Stimulated activated memory B cell treated with anti-CD40 and anti-IgM and Interleukin-4, amounts not matched to agents 10 μg/mL and 1 μg/mL and 100 μg/mL, for 72 hours (primary cell): ENCODE data around the gene PLEKHA8.
"Not testable (repeated sequence)": the region's sequence is repeated elsewhere in the genome, so short reads cannot be mapped to it uniquely, and the experiment has no call there.

Experiments used
- ATAC-seq: fragments of 150-1000 bp; cut with Tn5 transposase; 2 replicates; pipeline ENCODE4 v1.10.0; 2021
- H3K27ac Mint-ChIP-seq: one replicate; pipeline ENCODE4 v1.8.0; 2022; ENCODE audit warnings: mild to moderate bottlenecking, mixed read lengths
- H3K27me3 Mint-ChIP-seq: one replicate; pipeline ENCODE4 v1.8.0; 2022; ENCODE audit warnings: mixed read lengths
- H3K36me3 Mint-ChIP-seq: one replicate; pipeline ENCODE4 v1.8.0; 2022; ENCODE audit warnings: mixed read lengths
- H3K4me1 Mint-ChIP-seq: one replicate; pipeline ENCODE4 v1.8.0; 2022; ENCODE audit warnings: mixed read lengths
- H3K4me3 Mint-ChIP-seq: one replicate; pipeline ENCODE4 v1.8.0; 2022; ENCODE audit warnings: mild to moderate bottlenecking, moderate library complexity, mixed read lengths
- H3K9me3 Mint-ChIP-seq: one replicate; pipeline ENCODE4 v1.8.0; 2022; ENCODE audit warnings: mixed read lengths

Gene PLEKHA8

DNA sequence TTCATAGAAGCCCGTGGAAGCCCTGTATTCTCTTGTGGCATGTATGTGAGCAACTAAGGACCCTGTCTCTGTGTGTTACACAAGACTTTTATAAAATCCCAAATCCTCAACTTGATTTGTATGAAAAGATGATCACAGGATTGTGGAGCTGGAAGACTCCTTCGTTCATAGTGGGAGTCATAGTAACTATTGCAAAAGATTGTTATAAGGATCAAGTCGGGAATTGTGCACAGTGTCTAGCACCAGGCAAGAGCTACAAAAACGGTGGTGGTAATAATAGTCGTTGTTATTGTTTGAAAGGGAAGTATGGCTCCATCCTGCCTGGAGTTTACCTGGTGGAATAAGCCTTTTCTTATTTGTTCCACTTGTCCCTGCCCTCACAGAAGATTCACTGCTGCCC is 63.8 kb downstream of the PLEKHA8 start:
- Mint-ChIP-seq H3K4me1 (peaks cover 9% of the 10 kb centered on the region), H3K27ac (no peak overlapping the region), H3K36me3 (peaks cover 10% of the 10 kb centered on the region), H3K4me3 (no peak overlapping the region), H3K9me3 (no peaks in the 10 kb centered on the region), H3K27me3 (no peaks in the 10 kb centered on the region)
- no peak for ATAC-seq

GRCh38 chr7:30093420-30093952 is 65.3 kb downstream of the PLEKHA8 start:
- H3K27ac Mint-ChIP-seq, result no peak overlapping the region
- H3K4me1 Mint-ChIP-seq, result no peaks in the 10 kb centered on the region
- H3K36me3 Mint-ChIP-seq, result peaks cover 9% of the 10 kb centered on the region
- no peak overlapping the region for H3K4me3 Mint-ChIP-seq
- H3K27me3 Mint-ChIP-seq, result no peaks in the 10 kb centered on the region
- H3K9me3 Mint-ChIP-seq, result no peaks in the 10 kb centered on the region
- no peak for ATAC-seq

DNA sequence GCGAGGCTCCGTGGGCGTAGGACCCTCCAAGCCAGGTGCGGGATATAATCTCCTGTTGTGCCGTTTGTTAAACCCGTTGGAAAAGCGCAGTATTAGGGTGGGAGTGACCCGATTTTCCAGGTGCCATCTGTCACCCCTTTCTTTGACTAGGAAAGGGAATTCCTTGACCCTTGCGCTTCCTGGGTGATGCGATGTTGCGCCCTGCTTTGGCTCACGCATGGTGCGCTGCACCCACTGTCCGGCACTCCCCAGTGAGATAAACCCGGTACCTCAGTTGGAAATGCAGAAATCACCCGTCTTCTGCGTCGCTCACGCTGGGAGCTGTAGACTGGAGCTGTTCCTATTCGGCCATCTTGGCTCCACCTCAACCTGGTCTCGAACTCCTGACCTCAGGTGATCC is 70.4 kb downstream of the PLEKHA8 start:
- H3K27ac Mint-ChIP-seq, H3K9me3 Mint-ChIP-seq, ATAC-seq, H3K36me3 Mint-ChIP-seq, H3K4me1 Mint-ChIP-seq, H3K27me3 Mint-ChIP-seq, H3K4me3 Mint-ChIP-seq: not testable (repeated sequence)

GRCh38 chr7:30102281-30102680 is 74.1 kb downstream of the PLEKHA8 start:
- no peaks in the 10 kb centered on the region for H3K9me3 Mint-ChIP-seq
- ATAC-seq, result no peak
- H3K36me3 Mint-ChIP-seq, result peaks cover 4% of the 10 kb centered on the region
- no peaks in the 10 kb centered on the region for H3K4me1 Mint-ChIP-seq
- no peak overlapping the region for H3K27ac Mint-ChIP-seq
- no peaks in the 10 kb centered on the region for H3K27me3 Mint-ChIP-seq
- H3K4me3 Mint-ChIP-seq, result no peak overlapping the region

GRCh38 chr7:30104157-30104556 is 75.9 kb downstream of the PLEKHA8 start:
- H3K27me3 Mint-ChIP-seq, result no peaks in the 10 kb centered on the region
- no peak overlapping the region for H3K4me3 Mint-ChIP-seq
- H3K4me1 Mint-ChIP-seq, result no peaks in the 10 kb centered on the region
- H3K27ac Mint-ChIP-seq, result no peak overlapping the region
- H3K9me3 Mint-ChIP-seq, result no peaks in the 10 kb centered on the region
- no peak for ATAC-seq
- peaks cover 5% of the 10 kb centered on the region for H3K36me3 Mint-ChIP-seq

DNA sequence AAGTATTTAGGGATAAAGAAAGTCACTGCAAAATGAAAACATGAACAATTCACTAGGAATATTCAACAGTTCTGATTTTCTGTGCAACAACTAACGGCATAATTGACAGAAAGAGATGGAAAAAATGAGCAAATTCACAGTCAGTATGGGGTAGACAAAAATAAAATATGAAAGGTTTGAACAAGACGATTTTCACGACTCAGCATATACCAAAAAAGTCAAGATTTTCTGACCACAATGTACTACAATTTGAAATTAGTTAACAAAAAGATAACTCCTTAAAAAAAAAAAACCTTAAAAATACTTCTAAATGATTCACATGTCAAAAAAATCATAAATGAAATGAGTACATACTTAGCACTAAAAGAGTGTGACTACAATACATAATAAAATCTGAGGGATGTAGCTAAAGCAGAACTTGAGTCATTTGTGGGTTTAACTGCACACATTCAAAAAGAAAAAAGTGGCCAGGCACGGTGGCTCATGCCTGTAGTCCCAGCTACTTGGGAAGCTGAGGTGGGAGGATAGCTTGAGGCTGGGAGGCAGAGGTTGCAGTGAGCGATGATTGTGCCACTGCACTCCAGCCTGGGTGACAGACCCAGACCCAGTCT is 84.0 kb downstream of the PLEKHA8 start:
- Mint-ChIP-seq H3K36me3 (peaks cover 23% of the 10 kb centered on the region), H3K4me1 (peaks cover 10% of the 10 kb centered on the region)
- ATAC-seq, result no peak

GRCh38 chr7:30113144-30113543 is 84.9 kb downstream of the PLEKHA8 start:
- Mint-ChIP-seq H3K27me3 (no peaks in the 10 kb centered on the region), H3K36me3 (peaks cover 23% of the 10 kb centered on the region), H3K27ac (no peak overlapping the region), H3K4me1 (peaks cover 10% of the 10 kb centered on the region), H3K9me3 (peaks cover 13% of the 10 kb centered on the region), H3K4me3 (no peak overlapping the region)
- no peak for ATAC-seq

More for the DNA sequence above, 84.0 kb downstream of the PLEKHA8 start:
- no peaks in the 10 kb centered on the region for H3K27me3 Mint-ChIP-seq
- no peak overlapping the region for H3K4me3 Mint-ChIP-seq
- H3K27ac Mint-ChIP-seq, result no peak overlapping the region
- peaks cover 13% of the 10 kb centered on the region for H3K9me3 Mint-ChIP-seq

- no peaks in the 10 kb centered on the region for H3K27me3 Mint-ChIP-seq
- peaks cover 13% of the 10 kb centered on the region for H3K9me3 Mint-ChIP-seq
- H3K4me1 Mint-ChIP-seq, result peaks cover 12% of the 10 kb centered on the region
- H3K36me3 Mint-ChIP-seq, result peaks cover 17% of the 10 kb centered on the region
- no peak overlapping the region for H3K4me3 Mint-ChIP-seq
- peak; percentile 79 for ATAC-seq
- no peak overlapping the region for H3K27ac Mint-ChIP-seq
These were observed 86.5 kb downstream of the PLEKHA8 start for GRCh38 chr7:30114536-30115238.

DNA sequence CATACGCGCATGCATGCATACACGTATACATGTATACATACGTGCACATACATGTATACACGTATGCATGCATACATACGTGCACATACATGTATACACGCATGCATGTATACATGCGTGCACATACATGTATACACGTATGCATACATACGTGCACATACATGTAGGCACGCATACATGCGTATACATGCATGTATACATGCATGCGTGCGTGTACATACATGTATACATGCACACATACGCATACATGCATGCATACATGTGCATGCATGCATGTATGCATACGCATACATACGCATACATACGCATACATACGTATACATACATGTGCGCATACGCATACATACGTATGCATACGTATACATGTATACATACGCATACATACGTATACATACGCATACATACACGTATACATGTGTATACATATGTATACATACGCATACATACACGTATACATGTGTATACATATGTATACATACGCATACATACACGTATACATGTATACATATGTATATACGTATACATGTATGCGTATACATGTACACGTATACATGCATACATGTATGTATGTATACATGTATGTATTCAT is 87.6 kb downstream of the PLEKHA8 start:
- Mint-ChIP-seq H3K27ac (no peak overlapping the region), H3K4me1 (peaks cover 19% of the 10 kb centered on the region), H3K9me3 (peaks cover 10% of the 10 kb centered on the region), H3K27me3 (no peaks in the 10 kb centered on the region), H3K36me3 (peaks cover 12% of the 10 kb centered on the region), H3K4me3 (no peak overlapping the region)
- no peak for ATAC-seq

DNA sequence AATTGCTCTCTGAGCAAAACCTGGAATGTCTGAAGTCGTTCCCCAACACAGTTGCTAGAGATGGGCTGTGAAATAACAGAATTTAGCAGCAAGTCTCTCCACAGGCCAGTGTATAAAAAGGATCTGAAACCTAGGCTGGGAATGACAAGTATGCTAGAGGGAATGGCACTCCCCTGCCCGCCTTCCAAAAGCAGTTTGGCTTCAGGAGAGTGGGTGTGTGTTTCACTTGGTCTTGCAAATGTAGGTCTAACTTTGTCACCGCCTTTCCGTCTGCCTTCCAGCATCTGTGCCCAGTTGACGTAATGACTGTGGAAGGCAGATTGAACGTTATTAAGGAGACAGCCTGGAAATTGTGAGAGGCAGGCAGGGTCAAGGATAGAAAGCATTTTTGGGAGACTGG is 88.6 kb downstream of the PLEKHA8 start:
- no peaks in the 10 kb centered on the region for H3K27me3 Mint-ChIP-seq
- H3K27ac Mint-ChIP-seq, result no peak overlapping the region
- no peak for ATAC-seq
- peaks cover 10% of the 10 kb centered on the region for H3K9me3 Mint-ChIP-seq
- peaks cover 12% of the 10 kb centered on the region for H3K36me3 Mint-ChIP-seq
- H3K4me1 Mint-ChIP-seq, result peaks cover 19% of the 10 kb centered on the region
- H3K4me3 Mint-ChIP-seq, result no peak overlapping the region

GRCh38 chr7:30117896-30118295 is 89.7 kb downstream of the PLEKHA8 start:
- Mint-ChIP-seq H3K27me3 (no peaks in the 10 kb centered on the region), H3K4me3 (no peak overlapping the region), H3K27ac (no peak overlapping the region), H3K9me3 (peaks cover 6% of the 10 kb centered on the region), H3K36me3 (peaks cover 10% of the 10 kb centered on the region), H3K4me1 (peaks cover 19% of the 10 kb centered on the region)
- ATAC-seq, result no peak

- Mint-ChIP-seq H3K27me3 (no peaks in the 10 kb centered on the region), H3K4me3 (no peak overlapping the region), H3K27ac (peak overlapping the region; percentile 29), H3K36me3 (no peaks in the 10 kb centered on the region), H3K9me3 (no peaks in the 10 kb centered on the region), H3K4me1 (peaks cover 11% of the 10 kb centered on the region)
- no peak for ATAC-seq
These were observed 91.8 kb downstream of the PLEKHA8 start for GRCh38 chr7:30119890-30120577.

GRCh38 chr7:30133736-30134610 is 105.8 kb downstream of the PLEKHA8 start:
- Mint-ChIP-seq H3K4me3 (peak overlapping the region; percentile 78), H3K9me3 (no peaks in the 10 kb centered on the region), H3K27me3 (no peaks in the 10 kb centered on the region), H3K4me1 (peaks cover 11% of the 10 kb centered on the region), H3K27ac (peak overlapping the region; percentile 46), H3K36me3 (peaks cover 9% of the 10 kb centered on the region)
- ATAC-seq, result no peak

DNA sequence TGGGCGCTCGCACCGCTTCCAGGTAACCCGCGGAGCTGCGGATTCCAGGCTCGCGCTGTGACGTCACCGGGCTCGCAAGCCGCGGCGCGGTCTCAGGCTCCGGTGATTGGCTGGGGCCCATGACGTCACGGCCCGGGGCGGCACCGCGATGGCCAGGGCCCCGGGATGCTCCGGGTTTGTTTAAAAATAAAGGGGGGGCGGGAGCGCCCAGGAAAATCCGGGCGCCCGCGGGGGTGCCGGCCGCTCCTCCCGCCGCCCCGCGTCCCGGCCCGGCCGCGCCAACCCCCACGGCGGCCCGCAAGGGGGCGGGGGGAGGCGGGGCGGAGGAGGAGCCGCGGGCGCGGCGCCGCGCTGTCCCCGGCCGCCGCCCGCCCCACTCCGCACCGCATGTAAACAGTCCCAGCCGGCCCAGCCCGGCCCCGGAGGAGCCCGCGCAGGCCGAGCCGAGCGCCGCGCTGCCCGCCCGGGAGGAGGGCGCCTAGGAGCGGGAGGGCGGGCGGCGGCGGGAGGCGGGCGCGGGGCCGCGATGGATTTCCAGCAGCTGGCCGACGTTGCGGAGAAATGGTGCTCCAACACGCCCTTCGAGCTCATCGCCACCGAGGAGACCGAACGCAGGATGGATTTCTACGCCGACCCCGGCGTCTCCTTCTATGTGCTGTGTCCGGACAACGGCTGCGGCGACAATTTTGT is 106.5 kb downstream of the PLEKHA8 start, which contains the start of gene MTURN:
Gene MTURN (plus strand): TSS at position 376 of the 690 bp plus-strand sequence. CDS start 151 bp downstream, at position 527.
- Mint-ChIP-seq H3K27ac (peak within 1 kb of the TSS; percentile 70), H3K27me3 (no peaks in the 10 kb centered on the region), H3K4me1 (peaks cover 11% of the 10 kb centered on the region), H3K9me3 (no peaks in the 10 kb centered on the region), H3K4me3 (peak within 1 kb of the TSS; percentile 89), H3K36me3 (peaks cover under 1% of the 10 kb centered on the region)
- peak; percentile 91 for ATAC-seq
